Nephron (organoid): Measurements from ENCODE around the gene LIMS1.

Source experiments
- H3K27ac Mint-ChIP-seq, 3 experiments: 2 replicates each; pipeline ENCODE4 v1.8.0; 2020; ENCODE audit warnings: mixed read lengths in 3 of 3, mild to moderate bottlenecking in 2 of 3, moderate library complexity in 1 of 3
- H3K27me3 Mint-ChIP-seq: 2 replicates; pipeline ENCODE4 v1.8.0; 2021; ENCODE audit warnings: low read depth, mild to moderate bottlenecking, moderate library complexity, mixed read lengths
- H3K36me3 Mint-ChIP-seq: 2 replicates; pipeline ENCODE4 v1.8.0; 2020; ENCODE audit warnings: low read depth, mixed read lengths
- H3K4me1 Mint-ChIP-seq: 2 replicates; pipeline ENCODE4 v1.8.0; 2020; ENCODE audit warnings: mixed read lengths
- H3K4me3 Mint-ChIP-seq, 3 experiments: 2 replicates each; pipeline ENCODE4 v1.8.0; 2020; ENCODE audit warnings: mild to moderate bottlenecking in 3 of 3, mixed read lengths in 3 of 3, moderate library complexity in 2 of 3
- H3K9me3 Mint-ChIP-seq: 2 replicates; pipeline ENCODE4 v1.8.0; 2020; ENCODE audit warnings: mixed read lengths
- TF ChIP-seq, protein P1 (sequence below), 3 experiments: fragments of 200-600 bp; sonication (generic); IDR thresholded peaks; one replicate each; pipeline ENCODE4 v1.5.0; 2021; ENCODE audit warnings: antibody characterized with exemption in 3 of 3; ENCODE audit not compliant: unreplicated experiment in 3 of 3

The LIMS1 gene

DNA sequence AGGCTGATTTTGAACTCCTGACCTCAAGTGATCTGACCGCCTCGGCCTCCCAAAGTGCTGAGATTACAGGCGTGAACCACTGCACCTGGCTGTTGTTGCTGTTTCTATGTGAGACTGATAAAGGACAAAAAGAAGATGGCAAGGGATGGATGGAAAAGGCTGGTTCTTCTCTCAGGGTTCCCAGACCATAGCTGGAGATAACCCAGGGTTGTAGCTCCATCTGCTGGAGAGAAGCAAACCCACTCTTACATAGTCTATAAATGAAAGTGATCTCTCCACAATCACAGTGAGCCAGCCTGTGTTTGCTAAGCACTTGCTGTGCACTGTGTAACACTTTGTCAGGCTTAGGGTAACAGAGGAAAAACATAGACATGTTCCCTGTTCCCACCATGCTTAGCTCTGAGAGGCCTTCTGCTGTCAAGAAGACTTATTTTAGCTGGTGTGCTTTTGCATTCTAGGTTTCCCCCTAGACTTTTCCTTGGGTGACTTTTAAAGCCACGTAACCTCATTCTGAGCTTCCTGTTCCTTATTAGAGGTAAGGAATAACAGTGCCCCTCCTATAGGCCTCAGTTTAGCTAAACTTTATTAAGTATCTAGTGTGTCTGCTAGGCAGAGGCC lies 49.7 kb downstream of the LIMS1 start:
- TF ChIP-seq, protein P1, sequence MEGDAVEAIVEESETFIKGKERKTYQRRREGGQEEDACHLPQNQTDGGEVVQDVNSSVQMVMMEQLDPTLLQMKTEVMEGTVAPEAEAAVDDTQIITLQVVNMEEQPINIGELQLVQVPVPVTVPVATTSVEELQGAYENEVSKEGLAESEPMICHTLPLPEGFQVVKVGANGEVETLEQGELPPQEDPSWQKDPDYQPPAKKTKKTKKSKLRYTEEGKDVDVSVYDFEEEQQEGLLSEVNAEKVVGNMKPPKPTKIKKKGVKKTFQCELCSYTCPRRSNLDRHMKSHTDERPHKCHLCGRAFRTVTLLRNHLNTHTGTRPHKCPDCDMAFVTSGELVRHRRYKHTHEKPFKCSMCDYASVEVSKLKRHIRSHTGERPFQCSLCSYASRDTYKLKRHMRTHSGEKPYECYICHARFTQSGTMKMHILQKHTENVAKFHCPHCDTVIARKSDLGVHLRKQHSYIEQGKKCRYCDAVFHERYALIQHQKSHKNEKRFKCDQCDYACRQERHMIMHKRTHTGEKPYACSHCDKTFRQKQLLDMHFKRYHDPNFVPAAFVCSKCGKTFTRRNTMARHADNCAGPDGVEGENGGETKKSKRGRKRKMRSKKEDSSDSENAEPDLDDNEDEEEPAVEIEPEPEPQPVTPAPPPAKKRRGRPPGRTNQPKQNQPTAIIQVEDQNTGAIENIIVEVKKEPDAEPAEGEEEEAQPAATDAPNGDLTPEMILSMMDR (IDR thresholded peaks at IDR 0.05; ENCODE audit: unreplicated experiment in 3 of 3), result peak; percentile 66 to 76 (median 69)
- Mint-ChIP-seq H3K4me1 (peaks cover 61% of the 10 kb centered on the region), H3K27me3 (no peaks in the 10 kb centered on the region), H3K4me3 (no peak overlapping the region), H3K9me3 (no peaks in the 10 kb centered on the region), H3K27ac (peak overlapping the region in 2 of 3 experiments; percentile 10 to 67), H3K36me3 (no peaks in the 10 kb centered on the region)

DNA sequence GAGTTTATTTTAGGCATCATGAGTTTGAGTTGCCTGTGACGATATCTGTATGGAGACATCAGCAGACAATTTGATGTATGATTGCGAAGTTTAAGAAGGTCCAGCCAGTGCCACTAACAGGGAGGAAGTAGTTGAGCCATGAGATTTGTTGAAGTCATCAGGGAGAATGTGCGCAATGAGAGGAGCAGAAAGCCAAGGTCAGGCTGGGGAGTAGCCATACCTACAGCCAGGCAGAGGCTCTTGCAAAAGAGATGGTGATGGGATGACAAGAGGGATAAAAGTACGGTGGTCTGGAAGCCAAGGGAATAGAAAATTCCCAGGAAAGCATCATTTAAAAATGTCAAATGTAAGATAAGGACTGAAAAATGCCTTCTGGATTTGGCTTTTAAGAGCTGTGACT lies 51.2 kb downstream of the LIMS1 start:
- Mint-ChIP-seq H3K36me3 (no peaks in the 10 kb centered on the region), H3K4me1 (peaks cover 60% of the 10 kb centered on the region), H3K27me3 (no peaks in the 10 kb centered on the region), H3K9me3 (no peaks in the 10 kb centered on the region), H3K4me3 (no peak overlapping the region), H3K27ac (peak overlapping the region; percentile 49 to 75 (median 71))
- TF ChIP-seq, protein P1 (IDR thresholded peaks at IDR 0.05; ENCODE audit: unreplicated experiment in 3 of 3), result no peak

- H3K36me3 Mint-ChIP-seq, result no peaks in the 10 kb centered on the region
- H3K4me3 Mint-ChIP-seq, result peak overlapping the region in 1 of 3 experiments; percentile 4
- no peaks in the 10 kb centered on the region for H3K9me3 Mint-ChIP-seq
- H3K27ac Mint-ChIP-seq, result peak overlapping the region; percentile 20 to 75 (median 49)
- TF ChIP-seq, protein P1 (IDR thresholded peaks at IDR 0.05; ENCODE audit: unreplicated experiment in 3 of 3), result no peak
- peaks cover 54% of the 10 kb centered on the region for H3K4me1 Mint-ChIP-seq
- no peaks in the 10 kb centered on the region for H3K27me3 Mint-ChIP-seq
Measured at GRCh38 chr2:108586116-108586515, 51.8 kb downstream of the LIMS1 start.

- H3K36me3 Mint-ChIP-seq, result no peaks in the 10 kb centered on the region
- H3K27ac Mint-ChIP-seq, result peak overlapping the region; percentile 20 to 75 (median 49)
- no peaks in the 10 kb centered on the region for H3K27me3 Mint-ChIP-seq
- no peaks in the 10 kb centered on the region for H3K9me3 Mint-ChIP-seq
- H3K4me1 Mint-ChIP-seq, result peaks cover 52% of the 10 kb centered on the region
- H3K4me3 Mint-ChIP-seq, result peak overlapping the region in 2 of 3 experiments; percentile 1 to 4
- TF ChIP-seq, protein P1 (IDR thresholded peaks at IDR 0.05; ENCODE audit: unreplicated experiment in 3 of 3), result no peak
Measured at GRCh38 chr2:108586631-108587030, 52.4 kb downstream of the LIMS1 start.

DNA sequence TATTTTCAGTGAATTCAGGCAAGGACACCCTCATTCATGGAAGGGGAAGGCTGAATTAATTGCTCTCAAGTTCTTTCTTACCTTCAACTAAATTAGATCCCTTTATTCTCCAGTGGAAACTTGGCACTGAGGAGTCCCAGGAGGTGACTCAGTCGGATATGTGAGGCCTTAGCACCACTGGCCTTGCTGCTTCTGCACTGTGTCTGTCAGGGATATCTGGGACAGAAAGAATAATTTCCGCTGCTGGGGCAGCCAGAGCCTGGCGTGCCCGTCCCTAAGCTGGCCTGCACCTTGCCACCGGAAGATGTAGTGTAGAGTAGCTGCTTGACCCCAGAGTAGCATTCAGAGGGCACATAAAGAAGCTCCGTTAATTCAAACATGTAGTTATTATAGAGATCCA lies 53.4 kb downstream of the LIMS1 start:
- Mint-ChIP-seq H3K27me3 (no peaks in the 10 kb centered on the region), H3K4me3 (no peak overlapping the region), H3K27ac (peak overlapping the region; percentile 20 to 75 (median 49)), H3K9me3 (no peaks in the 10 kb centered on the region), H3K4me1 (peaks cover 57% of the 10 kb centered on the region), H3K36me3 (no peaks in the 10 kb centered on the region)
- TF ChIP-seq, protein P1 (IDR thresholded peaks at IDR 0.05; ENCODE audit: unreplicated experiment in 3 of 3), result no peak

DNA sequence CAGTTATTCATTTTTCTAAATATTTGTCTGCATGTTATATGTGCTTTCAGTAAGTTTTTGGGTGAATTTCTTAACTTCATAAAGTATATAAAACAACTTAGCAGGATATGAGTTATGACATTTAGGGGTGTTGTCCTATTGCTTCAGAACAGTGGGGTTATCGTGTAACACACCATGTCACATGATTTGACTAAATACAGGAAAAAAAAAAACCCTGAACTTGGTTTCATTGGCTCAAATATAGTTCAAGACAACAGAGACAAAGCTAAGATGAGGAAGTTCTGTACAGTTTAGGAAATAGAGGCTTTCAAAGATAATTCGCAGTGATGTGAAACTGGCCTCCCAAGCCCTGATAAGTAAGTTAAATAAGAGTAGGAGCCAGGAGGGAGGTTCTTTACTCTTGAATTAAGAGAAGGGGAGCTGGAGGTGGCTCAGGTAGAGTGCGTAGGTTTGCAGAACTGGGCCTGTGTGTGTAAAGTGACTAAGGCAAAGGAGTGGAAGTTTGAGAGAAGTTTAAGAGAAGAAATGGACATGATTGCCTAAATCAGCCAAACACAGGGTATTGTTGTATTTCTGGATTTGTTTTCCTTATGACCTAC lies 53.9 kb downstream of the LIMS1 start:
- H3K27me3 Mint-ChIP-seq, result no peaks in the 10 kb centered on the region
- no peaks in the 10 kb centered on the region for H3K9me3 Mint-ChIP-seq
- H3K36me3 Mint-ChIP-seq, result no peaks in the 10 kb centered on the region
- H3K4me3 Mint-ChIP-seq, result no peak overlapping the region
- peak overlapping the region; percentile 46 to 75 (median 49) for H3K27ac Mint-ChIP-seq
- TF ChIP-seq, protein P1 (IDR thresholded peaks at IDR 0.05; ENCODE audit: unreplicated experiment in 3 of 3), result no peak
- peaks cover 62% of the 10 kb centered on the region for H3K4me1 Mint-ChIP-seq
